Memory B cell (primary cell): ENCODE data around the gene DISP2.

Experiments
- ATAC-seq: fragments of 150-1000 bp; cut with Tn5 transposase; 2 replicates; pipeline ENCODE4 v1.10.0; 2021; ENCODE audit warnings: low read depth, mild to moderate bottlenecking, moderate library complexity
- DNase-seq, 2 donors: peaks; one replicate each; pipeline ENCODE4 v3.0.0; 2022; ENCODE audit warnings: low spot score in 2 of 2
- H3K27ac Mint-ChIP-seq: one replicate; pipeline ENCODE4 v1.8.0; 2022; ENCODE audit warnings: mild to moderate bottlenecking, moderate library complexity, mixed read lengths
- H3K27me3 Mint-ChIP-seq: one replicate; pipeline ENCODE4 v1.8.0; 2022; ENCODE audit warnings: mixed read lengths
- H3K36me3 Mint-ChIP-seq: one replicate; pipeline ENCODE4 v1.8.0; 2022; ENCODE audit warnings: mild to moderate bottlenecking, mixed read lengths
- H3K4me1 Mint-ChIP-seq: one replicate; pipeline ENCODE4 v1.8.0; 2022; ENCODE audit warnings: mixed read lengths
- H3K4me3 Mint-ChIP-seq: one replicate; pipeline ENCODE4 v1.8.0; 2022; ENCODE audit warnings: mild to moderate bottlenecking, moderate library complexity, mixed read lengths
- H3K9me3 Mint-ChIP-seq: one replicate; pipeline ENCODE4 v1.8.0; 2022; ENCODE audit warnings: mixed read lengths

DISP2 gene

DNA sequence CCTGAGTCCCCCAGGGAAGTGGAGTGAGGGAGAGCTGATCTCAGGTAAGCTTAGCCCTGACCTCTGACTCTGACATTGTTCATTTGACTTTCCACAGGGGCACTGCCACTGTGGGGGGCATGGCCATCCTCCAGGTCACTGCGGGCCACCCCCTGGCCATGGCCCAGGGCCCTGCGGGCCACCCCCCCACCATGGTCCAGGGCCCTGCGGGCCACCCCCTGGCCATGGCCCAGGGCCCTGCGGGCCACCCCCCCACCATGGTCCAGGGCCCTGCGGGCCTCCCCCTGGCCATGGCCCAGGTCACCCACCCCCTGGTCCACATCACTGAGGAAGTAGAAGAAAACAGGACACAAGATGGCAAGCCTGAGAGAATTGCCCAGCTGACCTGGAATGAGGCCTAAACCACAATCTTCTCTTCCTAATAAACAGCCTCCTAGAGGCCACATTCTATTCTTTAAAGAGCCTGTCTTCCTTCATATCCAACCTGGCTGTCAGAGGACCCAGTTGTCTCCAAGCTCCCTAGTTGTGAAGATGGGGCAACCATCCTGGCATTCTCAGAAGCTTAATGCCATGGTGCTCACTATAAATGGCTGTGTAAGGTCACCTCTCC is 1.9 kb upstream of the DISP2 start:
- no peaks in the 10 kb centered on the region for H3K9me3 Mint-ChIP-seq
- H3K4me1 Mint-ChIP-seq, result peaks cover 10% of the 10 kb centered on the region
- peaks cover 2% of the 10 kb centered on the region for H3K36me3 Mint-ChIP-seq
- H3K4me3 Mint-ChIP-seq, result no peak overlapping the region
- H3K27ac Mint-ChIP-seq, result no peak overlapping the region
- no peak for DNase-seq
- peaks cover 1% of the 10 kb centered on the region for H3K27me3 Mint-ChIP-seq
- ATAC-seq, result no peak

DNA sequence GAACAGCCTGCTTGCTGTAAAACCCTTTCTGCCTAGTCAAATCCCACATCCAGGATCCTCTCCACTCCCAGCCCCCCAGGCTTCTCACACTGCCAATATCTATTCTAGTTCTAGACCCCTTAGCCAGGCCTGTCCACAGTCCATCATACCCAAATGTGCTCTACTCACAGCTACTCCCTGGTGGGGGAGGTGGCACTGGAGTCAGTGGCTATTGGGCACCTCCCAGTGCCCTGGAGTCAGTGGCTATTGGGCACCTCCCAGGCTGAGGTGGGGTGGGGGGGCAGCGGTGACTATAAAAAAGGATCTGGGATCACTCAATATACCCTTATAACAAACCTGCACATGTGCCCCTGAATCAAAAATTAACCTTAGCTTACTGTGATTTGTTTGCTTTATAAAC is 773 bp upstream of the DISP2 start:
- Mint-ChIP-seq H3K9me3 (no peaks in the 10 kb centered on the region), H3K4me1 (peaks cover 10% of the 10 kb centered on the region), H3K27ac (no peak overlapping the region), H3K27me3 (peaks cover 1% of the 10 kb centered on the region), H3K36me3 (peaks cover 2% of the 10 kb centered on the region), H3K4me3 (peak overlapping the region; percentile 16)
- ATAC-seq, result no peak
- DNase-seq, result no peak

DNA sequence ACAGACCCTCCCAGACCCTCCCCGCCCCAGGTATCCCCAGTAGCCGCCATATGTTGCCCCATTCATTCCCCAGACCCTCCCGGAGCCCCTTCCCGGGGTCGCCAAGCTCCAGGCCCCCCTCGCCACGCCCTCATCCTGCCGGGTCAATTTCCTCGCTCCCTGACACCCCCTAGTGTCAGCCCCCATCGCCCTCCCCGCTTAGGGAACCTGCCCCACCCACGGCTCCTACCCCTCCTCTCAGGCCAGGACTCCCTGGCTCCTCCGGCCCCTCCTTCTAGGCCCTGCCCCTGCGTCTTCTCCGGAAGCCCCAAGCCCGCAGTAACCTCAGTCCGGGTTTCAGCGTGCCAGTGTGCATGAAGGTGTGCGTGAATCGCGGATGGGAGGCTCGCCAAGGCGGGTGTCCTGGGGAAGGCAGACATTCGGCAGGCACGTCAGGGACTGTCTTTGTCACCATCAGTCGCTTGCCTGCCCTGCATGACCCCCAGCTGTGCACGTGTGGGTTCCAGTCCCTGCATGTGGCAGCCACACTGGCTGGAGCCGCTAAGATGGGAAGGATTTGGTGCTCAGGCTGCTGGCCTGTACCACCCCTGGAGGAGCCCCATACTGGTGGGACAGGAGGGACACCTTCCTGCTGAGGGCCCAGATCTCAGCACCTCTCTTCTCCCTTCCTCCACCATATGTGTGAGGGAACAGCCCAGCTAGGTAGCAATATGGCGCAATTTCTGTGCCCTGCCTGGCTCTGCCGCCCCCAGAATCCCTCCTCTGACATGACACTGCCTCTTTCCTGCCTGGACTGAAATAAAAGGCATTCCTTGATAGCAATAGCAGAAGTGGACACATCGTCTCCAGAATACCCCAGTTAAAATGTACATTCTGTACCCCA is 693 bp downstream of the DISP2 start:
- Mint-ChIP-seq H3K27me3 (no peaks in the 10 kb centered on the region), H3K4me3 (peak overlapping the region; percentile 86), H3K36me3 (peaks cover 4% of the 10 kb centered on the region), H3K27ac (no peak overlapping the region), H3K4me1 (peaks cover 15% of the 10 kb centered on the region), H3K9me3 (no peaks in the 10 kb centered on the region)
- DNase-seq (no peak), ATAC-seq (peak; percentile 13)

DNA sequence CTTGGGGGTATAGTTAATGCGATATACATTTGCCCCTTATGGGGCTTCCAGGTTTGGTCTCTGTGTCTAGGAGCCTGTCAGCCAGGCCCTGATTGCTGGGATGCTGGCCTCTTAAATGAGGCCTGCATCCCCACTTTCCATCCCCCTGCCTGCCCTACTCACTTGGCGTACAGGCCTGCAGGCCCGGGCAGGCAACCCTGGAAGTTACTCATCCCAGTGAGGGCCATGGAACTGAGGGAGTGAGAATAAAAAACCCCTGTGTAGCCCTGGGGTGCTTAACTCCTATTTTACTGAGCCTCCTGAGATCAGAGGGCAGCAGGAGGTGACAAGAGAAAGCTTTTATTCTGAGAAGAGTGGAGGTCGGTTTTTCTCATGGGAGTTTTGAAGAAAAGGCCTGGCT is 2.0 kb downstream of the DISP2 start:
- no peaks in the 10 kb centered on the region for H3K9me3 Mint-ChIP-seq
- no peak for ATAC-seq
- peaks cover 4% of the 10 kb centered on the region for H3K36me3 Mint-ChIP-seq
- H3K4me3 Mint-ChIP-seq, result no peak overlapping the region
- no peak for DNase-seq
- H3K4me1 Mint-ChIP-seq, result peaks cover 17% of the 10 kb centered on the region
- H3K27ac Mint-ChIP-seq, result no peak overlapping the region
- no peaks in the 10 kb centered on the region for H3K27me3 Mint-ChIP-seq

DNA sequence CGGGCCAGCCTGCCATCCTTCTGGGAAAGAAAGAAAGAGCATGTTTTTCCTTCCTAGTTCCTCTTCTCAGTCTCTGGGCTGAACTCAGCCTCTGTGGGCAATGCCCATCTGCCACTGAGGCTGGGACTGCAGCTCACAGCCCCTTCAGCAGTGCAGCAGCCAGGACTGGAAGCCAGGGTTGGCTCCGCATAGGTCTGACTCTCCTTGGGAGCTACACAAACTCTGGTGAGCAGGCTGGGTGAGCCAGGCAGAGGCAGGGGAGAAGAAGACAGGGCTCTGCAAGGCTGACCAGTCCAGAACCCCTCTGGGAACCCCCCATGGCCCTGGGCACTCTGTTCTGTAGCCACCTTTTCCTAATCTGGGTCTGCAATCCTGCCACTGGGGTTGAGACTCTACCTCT is 3.6 kb downstream of the DISP2 start:
- H3K4me3 Mint-ChIP-seq, result no peak overlapping the region
- H3K27me3 Mint-ChIP-seq, result no peaks in the 10 kb centered on the region
- H3K27ac Mint-ChIP-seq, result no peak overlapping the region
- peaks cover 17% of the 10 kb centered on the region for H3K4me1 Mint-ChIP-seq
- peaks cover 4% of the 10 kb centered on the region for H3K36me3 Mint-ChIP-seq
- no peak for ATAC-seq
- DNase-seq, result no peak
- H3K9me3 Mint-ChIP-seq, result no peaks in the 10 kb centered on the region

DNA sequence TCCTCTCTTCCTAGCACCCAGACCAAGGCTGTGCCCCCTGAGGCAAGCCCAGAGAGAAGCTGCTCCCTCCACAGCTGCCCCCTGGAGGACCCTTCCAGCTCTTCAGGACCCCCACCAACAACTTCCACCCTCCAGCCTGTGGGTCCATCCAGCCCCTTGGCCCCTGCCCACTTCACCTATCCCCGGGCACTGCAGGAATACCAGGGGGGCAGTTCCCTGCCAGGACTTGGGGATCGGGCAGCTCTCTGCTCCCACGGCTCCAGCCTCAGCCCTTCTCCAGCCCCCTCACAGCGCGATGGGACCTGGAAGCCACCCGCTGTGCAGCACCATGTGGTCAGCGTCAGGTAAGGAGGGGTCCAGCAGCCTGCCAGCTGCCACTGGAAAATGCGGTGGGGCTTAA is 5.6 kb downstream of the DISP2 start:
- ATAC-seq (no peak), DNase-seq (no peak)
- H3K27ac Mint-ChIP-seq, result no peak overlapping the region
- H3K4me3 Mint-ChIP-seq, result no peak overlapping the region
- H3K36me3 Mint-ChIP-seq, result peaks cover 4% of the 10 kb centered on the region
- H3K4me1 Mint-ChIP-seq, result peaks cover 19% of the 10 kb centered on the region
- no peaks in the 10 kb centered on the region for H3K9me3 Mint-ChIP-seq
- no peaks in the 10 kb centered on the region for H3K27me3 Mint-ChIP-seq

DNA sequence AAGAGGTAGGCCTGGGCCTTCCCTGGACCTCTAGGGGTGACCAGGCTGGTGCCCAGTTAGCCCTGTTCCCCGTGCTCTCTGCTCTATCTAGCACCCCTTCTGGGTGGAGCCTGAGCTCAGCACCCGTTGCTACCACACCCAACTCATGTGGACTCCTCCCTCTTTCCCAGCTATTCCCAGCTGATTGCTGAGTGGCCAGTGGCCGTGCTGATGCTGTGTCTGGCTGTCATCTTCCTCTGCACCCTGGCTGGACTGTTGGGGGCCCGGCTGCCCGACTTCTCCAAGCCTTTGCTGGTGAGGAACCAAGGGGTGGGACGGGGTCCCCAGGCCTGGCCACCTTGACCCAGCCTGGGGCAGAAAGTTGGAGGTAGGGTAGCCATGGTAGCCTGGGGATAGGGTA is 6.2 kb downstream of the DISP2 start:
- H3K4me1 Mint-ChIP-seq, result peaks cover 18% of the 10 kb centered on the region
- no peaks in the 10 kb centered on the region for H3K27me3 Mint-ChIP-seq
- DNase-seq (no peak), ATAC-seq (no peak)
- peaks cover 4% of the 10 kb centered on the region for H3K36me3 Mint-ChIP-seq
- H3K9me3 Mint-ChIP-seq, result no peaks in the 10 kb centered on the region
- no peak overlapping the region for H3K27ac Mint-ChIP-seq
- H3K4me3 Mint-ChIP-seq, result no peak overlapping the region

DNA sequence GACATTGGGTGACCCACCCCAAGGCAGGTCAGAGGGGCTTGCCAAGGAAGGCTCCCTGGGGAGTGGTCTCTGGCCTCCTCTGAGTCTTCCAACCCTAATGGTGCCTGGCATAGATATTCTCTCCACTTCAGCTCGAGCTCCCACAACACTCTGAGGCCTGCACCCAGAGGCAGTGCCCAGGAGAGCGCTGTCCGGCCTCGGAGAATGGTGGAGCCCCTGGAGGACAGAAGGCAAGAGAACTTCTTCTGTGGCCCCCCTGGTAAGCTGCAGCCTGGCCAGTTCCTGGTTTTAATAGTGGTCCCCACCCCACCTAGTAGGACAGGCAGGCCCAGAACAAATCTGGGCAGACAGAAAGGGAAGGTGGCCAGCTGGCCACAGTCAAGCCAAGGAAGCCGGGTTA is 7.0 kb downstream of the DISP2 start:
- ATAC-seq, result no peak
- Mint-ChIP-seq H3K4me1 (peaks cover 18% of the 10 kb centered on the region), H3K9me3 (no peaks in the 10 kb centered on the region), H3K27ac (no peak overlapping the region), H3K27me3 (no peaks in the 10 kb centered on the region), H3K36me3 (peaks cover 4% of the 10 kb centered on the region), H3K4me3 (no peak overlapping the region)
- DNase-seq, result no peak

DNA sequence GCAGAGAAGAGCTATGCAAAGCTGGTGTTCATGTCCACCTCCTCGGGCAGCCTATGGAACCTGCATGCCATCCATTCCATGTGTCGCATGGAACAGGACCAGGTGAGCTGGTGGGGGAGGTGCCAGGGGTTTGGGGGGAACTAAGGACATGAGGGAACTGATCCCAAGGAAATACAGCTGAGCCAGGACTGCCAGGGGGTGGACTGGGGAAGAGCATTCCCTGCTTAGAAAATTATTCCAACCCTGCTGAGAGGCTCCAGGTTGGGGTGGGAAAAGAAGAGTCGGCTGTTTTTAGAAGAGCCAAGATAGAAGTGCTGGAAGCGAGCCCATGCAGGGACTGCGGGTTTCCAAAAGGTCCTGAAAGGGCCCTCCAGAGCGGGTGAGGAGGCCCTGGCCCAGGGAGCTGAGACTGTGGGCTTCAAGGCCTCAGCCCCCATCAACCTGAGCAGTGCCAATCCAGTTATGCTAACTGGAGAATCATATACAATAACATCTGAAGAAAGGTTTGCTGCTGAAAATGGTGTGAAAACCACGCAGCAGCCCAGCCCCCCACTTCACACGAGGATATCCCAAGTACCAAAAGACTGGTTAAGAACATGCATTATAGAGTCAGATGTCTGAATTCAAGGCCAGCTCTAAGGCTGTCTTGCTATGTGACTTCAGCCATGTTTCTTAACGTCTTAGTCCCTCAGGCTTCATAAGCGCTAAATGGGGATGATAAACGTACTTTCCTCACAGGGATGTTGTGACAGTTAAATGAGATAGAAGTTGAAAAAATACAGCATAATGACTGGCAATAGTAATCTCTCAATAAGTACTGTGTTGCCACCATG is 7.8 kb downstream of the DISP2 start:
- DNase-seq, result no peak
- Mint-ChIP-seq H3K4me3 (peak overlapping the region; percentile 27), H3K4me1 (peaks cover 18% of the 10 kb centered on the region), H3K27me3 (no peaks in the 10 kb centered on the region), H3K36me3 (peaks cover 4% of the 10 kb centered on the region), H3K27ac (no peak overlapping the region), H3K9me3 (no peaks in the 10 kb centered on the region)
- ATAC-seq, result no peak

DNA sequence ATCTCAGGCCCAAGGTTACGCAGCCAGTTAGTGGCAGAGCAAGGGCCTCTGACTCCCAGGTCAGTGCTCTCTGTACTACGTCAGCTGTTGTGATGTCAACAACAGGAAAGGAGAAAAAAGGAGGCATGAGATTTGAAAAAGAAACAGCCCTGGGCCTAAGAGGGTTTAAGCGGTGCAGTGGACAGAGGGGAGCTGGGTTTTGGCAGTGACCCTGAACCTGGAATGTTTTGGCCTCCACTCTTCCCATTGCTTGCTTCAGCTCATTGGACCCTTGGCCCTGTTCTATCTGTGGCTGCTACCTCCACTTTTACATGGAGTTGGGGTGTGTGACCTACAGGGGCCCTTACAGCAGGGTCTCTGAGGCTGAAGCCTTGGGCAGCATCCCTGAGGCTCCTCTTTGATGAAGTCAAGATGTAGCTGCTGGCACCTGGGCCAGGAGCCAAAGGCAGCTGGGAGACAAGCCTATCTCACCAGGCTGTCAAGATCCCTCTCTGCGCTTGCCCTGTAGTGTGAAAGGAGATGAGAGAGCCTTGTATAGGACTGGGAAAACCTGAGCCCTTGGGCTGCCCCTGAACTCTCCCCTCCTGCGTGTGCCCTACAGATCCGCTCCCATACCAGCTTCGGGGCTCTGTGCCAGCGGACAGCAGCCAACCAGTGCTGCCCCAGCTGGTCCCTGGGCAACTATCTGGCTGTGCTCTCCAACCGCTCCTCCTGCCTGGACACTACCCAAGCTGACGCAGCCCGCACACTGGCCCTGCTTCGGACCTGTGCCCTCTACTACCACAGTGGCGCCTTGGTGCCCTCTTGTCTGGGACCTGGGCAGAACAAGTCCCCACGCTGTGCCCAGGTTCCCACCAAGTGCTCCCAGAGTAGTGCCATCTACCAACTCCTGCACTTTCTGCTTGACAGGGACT is 8.7 kb downstream of the DISP2 start:
- no peak for DNase-seq
- Mint-ChIP-seq H3K36me3 (peaks cover 4% of the 10 kb centered on the region), H3K27ac (no peak overlapping the region), H3K4me1 (peaks cover 18% of the 10 kb centered on the region), H3K27me3 (no peaks in the 10 kb centered on the region), H3K4me3 (peak overlapping the region; percentile 84), H3K9me3 (no peaks in the 10 kb centered on the region)
- no peak for ATAC-seq

DNA sequence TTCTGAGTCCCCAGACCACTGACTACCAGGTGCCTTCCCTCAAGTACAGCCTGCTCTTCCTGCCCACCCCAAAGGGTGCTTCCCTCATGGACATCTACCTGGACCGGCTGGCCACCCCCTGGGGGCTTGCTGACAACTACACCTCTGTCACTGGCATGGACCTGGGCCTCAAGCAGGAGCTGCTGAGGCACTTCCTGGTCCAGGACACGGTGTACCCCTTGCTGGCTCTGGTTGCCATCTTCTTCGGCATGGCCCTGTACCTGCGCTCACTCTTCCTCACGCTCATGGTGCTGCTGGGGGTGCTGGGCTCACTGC is 9.3 kb downstream of the DISP2 start:
- Mint-ChIP-seq H3K27me3 (no peaks in the 10 kb centered on the region), H3K4me3 (peak overlapping the region; percentile 84), H3K4me1 (peaks cover 18% of the 10 kb centered on the region), H3K9me3 (no peaks in the 10 kb centered on the region), H3K36me3 (peaks cover 4% of the 10 kb centered on the region), H3K27ac (peak overlapping the region; percentile 79)
- no peak for DNase-seq
- ATAC-seq, result no peak

DNA sequence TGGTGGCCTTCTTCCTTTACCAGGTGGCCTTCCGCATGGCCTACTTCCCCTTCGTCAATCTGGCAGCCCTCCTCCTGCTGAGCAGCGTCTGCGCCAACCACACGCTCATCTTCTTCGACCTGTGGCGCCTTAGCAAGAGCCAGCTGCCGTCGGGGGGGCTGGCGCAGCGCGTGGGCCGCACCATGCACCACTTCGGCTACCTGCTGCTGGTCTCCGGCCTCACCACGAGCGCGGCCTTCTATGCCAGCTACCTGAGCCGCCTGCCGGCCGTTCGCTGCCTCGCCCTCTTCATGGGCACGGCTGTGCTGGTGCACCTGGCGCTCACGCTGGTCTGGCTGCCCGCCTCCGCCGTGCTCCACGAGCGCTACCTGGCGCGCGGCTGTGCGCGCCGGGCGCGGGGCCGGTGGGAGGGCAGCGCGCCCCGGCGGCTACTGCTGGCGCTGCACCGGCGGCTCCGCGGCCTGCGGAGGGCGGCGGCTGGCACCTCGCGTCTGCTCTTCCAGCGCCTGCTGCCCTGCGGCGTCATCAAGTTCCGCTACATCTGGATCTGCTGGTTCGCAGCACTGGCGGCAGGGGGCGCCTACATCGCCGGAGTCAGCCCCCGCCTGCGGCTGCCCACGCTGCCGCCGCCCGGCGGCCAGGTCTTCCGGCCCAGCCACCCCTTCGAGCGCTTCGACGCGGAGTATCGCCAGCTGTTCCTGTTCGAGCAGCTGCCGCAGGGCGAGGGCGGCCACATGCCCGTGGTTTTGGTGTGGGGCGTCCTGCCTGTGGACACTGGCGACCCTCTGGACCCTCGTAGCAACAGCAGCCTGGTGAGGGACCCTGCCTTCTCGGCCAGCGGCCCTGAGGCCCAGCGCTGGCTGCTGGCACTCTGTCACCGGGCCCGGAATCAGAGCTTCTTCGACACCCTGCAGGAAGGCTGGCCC is 9.9 kb downstream of the DISP2 start:
- ATAC-seq (peak; percentile 89), DNase-seq (peak; percentile 80 to 83)
- H3K27ac Mint-ChIP-seq, result peak overlapping the region; percentile 79
- H3K4me1 Mint-ChIP-seq, result peaks cover 15% of the 10 kb centered on the region
- H3K36me3 Mint-ChIP-seq, result no peaks in the 10 kb centered on the region
- no peaks in the 10 kb centered on the region for H3K27me3 Mint-ChIP-seq
- no peaks in the 10 kb centered on the region for H3K9me3 Mint-ChIP-seq
- peak overlapping the region; percentile 84 for H3K4me3 Mint-ChIP-seq
